ENCODE measurements around the gene STXBP2. TPM values are rescaled to one million over a fixed set of nuclear protein-coding genes. Genes with fewer than 3 reads are reported as not detected.

The STXBP2 gene
- total RNA-seq, 2 donors from 2014 or later, result 61.0 to 151 TPM

- no peak overlapping the region for H3K27ac ChIP-seq
- ATAC-seq (peak; percentile 9), DNase-seq (no peak)
- no peaks in the 10 kb centered on the region for H3K9me3 ChIP-seq
- H3K4me1 ChIP-seq, result no peaks in the 10 kb centered on the region
- TF ChIP-seq CTCF (IDR thresholded peaks at IDR 0.05), result no peak
- no peak for TF ChIP-seq POLR2A (IDR thresholded peaks at IDR 0.05)
- intact Hi-C loops (cut with DNase I), result no loop called here
- no peaks in the 10 kb centered on the region for H3K36me3 ChIP-seq (replicated peaks in 1 of 2; ENCODE audit: insufficient read depth in 1 of 2, low read depth in 2 of 2)
- H3K4me3 ChIP-seq, result no peak overlapping the region
- no peaks in the 10 kb centered on the region for H3K27me3 ChIP-seq
- WGBS, 2 donors, result 0 to 1% methylated on average over 3 to 42 of the region's 43 CpGs
Measured at GRCh38 chr19:7670150-7670783, 33.4 kb downstream of the STXBP2 start.

- TF ChIP-seq CTCF (IDR thresholded peaks at IDR 0.05) (no peak), POLR2A (IDR thresholded peaks at IDR 0.05) (no peak)
- no peak overlapping the region for H3K4me3 ChIP-seq
- WGBS, 2 donors, result 17 to 21% methylated on average over 7 to 9 of the region's 9 CpGs
- DNase-seq (no peak), ATAC-seq (no peak)
- no peaks in the 10 kb centered on the region for H3K36me3 ChIP-seq (replicated peaks in 1 of 2; ENCODE audit: insufficient read depth in 1 of 2, low read depth in 2 of 2)
- intact Hi-C loops (cut with DNase I), result no loop called here
- no peaks in the 10 kb centered on the region for H3K27me3 ChIP-seq
- no peaks in the 10 kb centered on the region for H3K9me3 ChIP-seq
- H3K27ac ChIP-seq, result no peak overlapping the region
- H3K4me1 ChIP-seq, result no peaks in the 10 kb centered on the region
Measured at GRCh38 chr19:7670790-7671189, 33.9 kb downstream of the STXBP2 start.

- Histone ChIP-seq H3K36me3 (replicated peaks in 1 of 2; ENCODE audit: insufficient read depth in 1 of 2, low read depth in 2 of 2) (no peaks in the 10 kb centered on the region), H3K27ac (no peak overlapping the region), H3K27me3 (no peaks in the 10 kb centered on the region), H3K4me3 (no peak overlapping the region), H3K9me3 (no peaks in the 10 kb centered on the region), H3K4me1 (no peaks in the 10 kb centered on the region)
- intact Hi-C loops (cut with DNase I), result no loop called here
- WGBS, 2 donors, result 29 to 32% methylated on average over 6 to 9 of the region's 9 CpGs
- ATAC-seq (no peak), DNase-seq (no peak)
- TF ChIP-seq POLR2A (IDR thresholded peaks at IDR 0.05) (no peak), CTCF (IDR thresholded peaks at IDR 0.05) (no peak)
Measured at GRCh38 chr19:7672522-7672921, 35.6 kb downstream of the STXBP2 start.

- peak; percentile 39 to 73 (median 52) for DNase-seq
- ATAC-seq, result peak; percentile 69
- H3K27ac ChIP-seq, result no peak overlapping the region
- intact Hi-C loops (cut with DNase I), result loop anchor here (5.0 kb wide), 1 partner anchor 107 kb away; no protein-coding TSS in a partner anchor
- H3K9me3 ChIP-seq, result no peaks in the 10 kb centered on the region
- TF ChIP-seq CTCF (IDR thresholded peaks at IDR 0.05) (no peak), POLR2A (IDR thresholded peaks at IDR 0.05) (no peak)
- 39 to 64% methylated on average over 20 to 21 of the region's 21 CpGs for WGBS, 2 donors
- H3K27me3 ChIP-seq, result no peaks in the 10 kb centered on the region
- no peaks in the 10 kb centered on the region for H3K36me3 ChIP-seq (replicated peaks in 1 of 2; ENCODE audit: insufficient read depth in 1 of 2, low read depth in 2 of 2)
- no peak overlapping the region for H3K4me3 ChIP-seq
- no peaks in the 10 kb centered on the region for H3K4me1 ChIP-seq
Measured at GRCh38 chr19:7674010-7675005, 37.4 kb downstream of the STXBP2 start.

Data from body of pancreas (tissue), 4 donors.